Thoracic aorta (tissue), 2 donors: ENCODE data around the gene AUTS2. TPM values are rescaled to one million over a fixed set of nuclear protein-coding genes. Genes with fewer than 3 reads are reported as not detected.

Experiments used
- ATAC-seq: fragments of 150-250 bp; one replicate; pipeline ENCODE4 v1.8.0; 2017; ENCODE audit warnings: low read depth; ENCODE audit not compliant: insufficient number of reproducible peaks, low FRiP score
- DNase-seq: peaks from one replicate; pipeline ENCODE4 v3.0.0-alpha.2; 2020; ENCODE audit warnings: low spot score
- H3K27ac ChIP-seq, 2 donors: fragments of 200-600 bp; sonication (generic); 1 replicate in 1 of 2; 2 replicates in 1 of 2; pipeline ENCODE4 v1.5.1; 2016; ENCODE audit warnings: mild to moderate bottlenecking in 2 of 2, moderate library complexity in 2 of 2
- H3K27me3 ChIP-seq: fragments of 200-600 bp; sonication (generic); replicated peaks from 2 replicates; pipeline ENCODE4 v1.6.0; 2016; ENCODE audit warnings: mild to moderate bottlenecking; ENCODE audit not compliant: insufficient read depth
- H3K36me3 ChIP-seq: fragments of 200-600 bp; sonication (generic); one replicate; pipeline ENCODE4 v1.5.1; 2016
- H3K4me1 ChIP-seq, 2 donors: fragments of 200-600 bp; sonication (generic); 1 replicate in 1 of 2; 2 replicates in 1 of 2; pipeline versions ENCODE4 v1.5.1 to v1.6.0; 2016; ENCODE audit warnings: low read depth in 2 of 2, mild to moderate bottlenecking in 1 of 2; ENCODE audit not compliant: control insufficient read depth in 1 of 2
- H3K4me3 ChIP-seq: fragments of 200-600 bp; sonication (generic); 2 replicates; pipeline ENCODE4 v1.5.1; 2016; ENCODE audit warnings: mild to moderate bottlenecking
- H3K9me3 ChIP-seq: fragments of 200-600 bp; sonication (generic); 2 replicates; pipeline ENCODE4 v1.5.1; 2016
- total RNA-seq, 2 donors: library from RNA; depleted of rRNA; stranded (reverse); fragments of >200 nt; gene quantifications; one replicate each; pipeline versions ENCODE4 v1.1.0 to v1.2.3, GENCODE V29; 2016
- TF ChIP-seq, protein P1 (sequence below): fragments of 200-600 bp; sonication (generic); IDR thresholded peaks from one replicate; pipeline ENCODE4 v1.5.1; 2019; ENCODE audit warnings: antibody characterized with exemption

AUTS2 gene
- total RNA-seq, 2 donors from 2014 or later, result 49.4 to 101 TPM

- no peak for DNase-seq
- TF ChIP-seq, protein P1, sequence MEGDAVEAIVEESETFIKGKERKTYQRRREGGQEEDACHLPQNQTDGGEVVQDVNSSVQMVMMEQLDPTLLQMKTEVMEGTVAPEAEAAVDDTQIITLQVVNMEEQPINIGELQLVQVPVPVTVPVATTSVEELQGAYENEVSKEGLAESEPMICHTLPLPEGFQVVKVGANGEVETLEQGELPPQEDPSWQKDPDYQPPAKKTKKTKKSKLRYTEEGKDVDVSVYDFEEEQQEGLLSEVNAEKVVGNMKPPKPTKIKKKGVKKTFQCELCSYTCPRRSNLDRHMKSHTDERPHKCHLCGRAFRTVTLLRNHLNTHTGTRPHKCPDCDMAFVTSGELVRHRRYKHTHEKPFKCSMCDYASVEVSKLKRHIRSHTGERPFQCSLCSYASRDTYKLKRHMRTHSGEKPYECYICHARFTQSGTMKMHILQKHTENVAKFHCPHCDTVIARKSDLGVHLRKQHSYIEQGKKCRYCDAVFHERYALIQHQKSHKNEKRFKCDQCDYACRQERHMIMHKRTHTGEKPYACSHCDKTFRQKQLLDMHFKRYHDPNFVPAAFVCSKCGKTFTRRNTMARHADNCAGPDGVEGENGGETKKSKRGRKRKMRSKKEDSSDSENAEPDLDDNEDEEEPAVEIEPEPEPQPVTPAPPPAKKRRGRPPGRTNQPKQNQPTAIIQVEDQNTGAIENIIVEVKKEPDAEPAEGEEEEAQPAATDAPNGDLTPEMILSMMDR, result no peak
These were observed 458.1 kb downstream of the AUTS2 start for GRCh38 chr7:70056363-70056762.

DNA sequence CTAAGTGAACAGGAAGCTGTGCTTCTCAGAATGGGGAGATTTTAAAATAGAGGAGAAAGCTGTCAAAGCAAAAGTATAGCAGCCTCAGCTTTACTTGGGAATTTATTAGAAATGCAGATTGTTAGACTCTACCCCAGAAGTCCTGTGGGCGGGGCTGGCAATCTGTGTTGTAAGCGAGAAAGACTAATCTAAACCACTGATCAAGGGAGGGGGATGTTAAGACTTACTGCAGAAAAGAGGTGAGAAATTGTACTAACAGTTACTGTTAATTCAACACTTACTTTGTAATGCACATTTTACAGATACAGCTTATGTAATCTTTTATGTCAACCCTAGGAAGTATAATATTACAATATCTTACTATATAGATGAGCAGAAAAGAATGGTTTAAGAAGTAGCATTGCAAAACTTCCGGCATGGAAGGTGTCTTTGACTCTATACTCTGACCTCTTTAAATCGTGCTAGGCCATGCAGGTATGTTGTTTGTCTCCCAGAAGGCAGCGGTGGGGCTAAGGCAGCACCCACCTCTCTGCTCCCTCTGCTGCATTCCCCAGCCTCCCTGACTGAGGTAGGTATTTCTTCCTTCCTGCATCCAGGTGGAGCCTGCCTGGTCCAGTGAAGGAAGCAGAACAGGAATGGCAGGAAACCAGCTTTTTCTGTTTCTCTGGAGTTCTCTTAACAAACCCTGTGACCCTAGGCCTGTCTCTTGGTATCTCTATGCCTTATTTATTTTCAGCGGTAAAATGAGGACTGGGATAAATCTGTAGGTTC lies 462.2 kb downstream of the AUTS2 start:
- no peak for ATAC-seq
- TF ChIP-seq, protein P1, result no peak
- no peaks in the 10 kb centered on the region for H3K36me3 ChIP-seq
- H3K4me3 ChIP-seq, result no peak overlapping the region
- DNase-seq, result no peak
- H3K27me3 ChIP-seq, result no peaks in the 10 kb centered on the region
- H3K4me1 ChIP-seq, result no peaks in the 10 kb centered on the region
- H3K9me3 ChIP-seq, result no peaks in the 10 kb centered on the region
- H3K27ac ChIP-seq, result no peak overlapping the region

More at GRCh38 chr7:70056363-70056762, 458.1 kb downstream of the AUTS2 start:
- no peaks in the 10 kb centered on the region for H3K9me3 ChIP-seq
- H3K27ac ChIP-seq, result no peak overlapping the region
- H3K4me1 ChIP-seq, result no peaks in the 10 kb centered on the region
- no peak for ATAC-seq
- no peak overlapping the region for H3K4me3 ChIP-seq
- H3K27me3 ChIP-seq, result no peaks in the 10 kb centered on the region
- H3K36me3 ChIP-seq, result no peaks in the 10 kb centered on the region

DNA sequence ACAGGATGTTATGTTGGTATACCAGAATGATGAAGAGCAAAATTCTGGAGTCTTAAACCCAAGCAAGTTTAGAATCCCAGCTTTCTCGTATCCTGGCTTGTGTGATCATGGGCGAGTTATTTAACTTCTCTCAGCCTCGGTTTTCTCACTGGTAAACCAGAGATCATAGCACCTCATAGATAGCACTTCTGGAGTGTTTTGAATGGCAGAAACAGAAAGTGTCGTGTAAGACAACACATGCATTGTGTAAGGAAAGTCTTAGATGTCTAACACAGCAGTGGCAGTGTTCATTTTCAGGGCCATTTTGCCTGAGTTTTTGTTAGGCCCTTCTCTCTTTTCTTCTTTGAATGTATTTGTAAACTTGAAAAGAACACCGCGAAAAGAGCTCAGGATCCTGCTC lies 465.1 kb downstream of the AUTS2 start:
- no peak for DNase-seq
- no peak overlapping the region for H3K27ac ChIP-seq

GRCh38 chr7:70063927-70064326 lies 465.7 kb downstream of the AUTS2 start:
- Histone ChIP-seq H3K27ac (no peak overlapping the region), H3K9me3 (no peaks in the 10 kb centered on the region), H3K36me3 (no peaks in the 10 kb centered on the region), H3K4me3 (no peak overlapping the region), H3K27me3 (no peaks in the 10 kb centered on the region), H3K4me1 (no peaks in the 10 kb centered on the region)
- ATAC-seq (no peak), DNase-seq (no peak)
- TF ChIP-seq, protein P1, result no peak

More for the DNA sequence above, 465.1 kb downstream of the AUTS2 start:
- no peaks in the 10 kb centered on the region for H3K9me3 ChIP-seq
- H3K36me3 ChIP-seq, result no peaks in the 10 kb centered on the region
- H3K4me1 ChIP-seq, result no peaks in the 10 kb centered on the region
- TF ChIP-seq, protein P1, result no peak
- no peak overlapping the region for H3K4me3 ChIP-seq
- H3K27me3 ChIP-seq, result no peaks in the 10 kb centered on the region
- ATAC-seq, result no peak

- no peaks in the 10 kb centered on the region for H3K27me3 ChIP-seq
- DNase-seq (no peak), ATAC-seq (no peak)
- H3K9me3 ChIP-seq, result no peaks in the 10 kb centered on the region
- H3K36me3 ChIP-seq, result no peaks in the 10 kb centered on the region
- H3K27ac ChIP-seq, result no peak overlapping the region
- no peak overlapping the region for H3K4me3 ChIP-seq
- TF ChIP-seq, protein P1, result no peak
- no peaks in the 10 kb centered on the region for H3K4me1 ChIP-seq
These were observed 468.6 kb downstream of the AUTS2 start for GRCh38 chr7:70066844-70067243.
